Occipital lobe (tissue), 2 donors: ENCODE data around the gene PARVB. TPM values are rescaled to one million over a fixed set of nuclear protein-coding genes. Genes with fewer than 3 reads are reported as not detected.

ENCODE experiments used
- DNase-seq: peaks from one replicate; lab custom pipeline; 2025; lab: John Stamatoyannopoulos, UW
- total RNA-seq: library from RNA; depleted of rRNA; stranded (reverse); fragments of >200 nt; gene quantifications from one replicate; pipeline ENCODE4 v1.2.3, GENCODE V29; 2014

The PARVB gene, protein sequence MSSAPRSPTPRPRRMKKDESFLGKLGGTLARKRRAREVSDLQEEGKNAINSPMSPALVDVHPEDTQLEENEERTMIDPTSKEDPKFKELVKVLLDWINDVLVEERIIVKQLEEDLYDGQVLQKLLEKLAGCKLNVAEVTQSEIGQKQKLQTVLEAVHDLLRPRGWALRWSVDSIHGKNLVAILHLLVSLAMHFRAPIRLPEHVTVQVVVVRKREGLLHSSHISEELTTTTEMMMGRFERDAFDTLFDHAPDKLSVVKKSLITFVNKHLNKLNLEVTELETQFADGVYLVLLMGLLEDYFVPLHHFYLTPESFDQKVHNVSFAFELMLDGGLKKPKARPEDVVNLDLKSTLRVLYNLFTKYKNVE
- total RNA-seq = 5.1 TPM

DNA sequence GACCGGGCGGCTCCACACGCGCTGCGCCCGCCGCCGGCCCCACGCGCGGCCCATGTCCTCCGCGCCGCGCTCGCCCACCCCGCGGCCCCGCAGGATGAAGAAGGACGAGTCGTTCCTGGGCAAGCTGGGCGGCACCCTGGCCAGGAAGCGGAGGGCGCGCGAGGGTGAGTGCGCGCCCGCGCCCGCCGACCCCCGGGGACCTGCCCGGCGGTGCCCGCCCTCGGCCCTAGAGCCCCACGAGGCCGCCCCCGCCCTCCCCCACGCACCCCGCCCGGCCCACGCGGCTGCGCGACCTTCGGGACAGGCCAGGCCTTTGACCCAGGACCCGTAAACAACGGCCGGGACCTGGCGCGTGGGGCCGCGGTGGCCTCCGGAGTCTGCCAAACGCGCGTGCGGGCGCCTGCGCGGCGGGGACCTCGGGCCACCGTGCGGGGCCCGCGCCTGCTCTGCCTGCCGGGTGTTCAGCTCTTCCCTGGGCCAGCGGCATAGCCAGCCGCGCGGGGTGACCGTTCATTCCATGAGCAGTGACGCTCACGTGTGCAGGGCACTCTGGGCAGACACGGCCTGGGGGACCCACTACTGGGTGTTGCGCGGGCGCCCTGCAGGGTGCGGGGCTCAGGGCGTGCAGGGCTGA lies at the start of gene PARVB:
TSS of gene PARVB (plus strand) at position 15 of the 634 bp plus-strand sequence. CDS start at position 53, 38 bp downstream.
- no peak for DNase-seq

DNA sequence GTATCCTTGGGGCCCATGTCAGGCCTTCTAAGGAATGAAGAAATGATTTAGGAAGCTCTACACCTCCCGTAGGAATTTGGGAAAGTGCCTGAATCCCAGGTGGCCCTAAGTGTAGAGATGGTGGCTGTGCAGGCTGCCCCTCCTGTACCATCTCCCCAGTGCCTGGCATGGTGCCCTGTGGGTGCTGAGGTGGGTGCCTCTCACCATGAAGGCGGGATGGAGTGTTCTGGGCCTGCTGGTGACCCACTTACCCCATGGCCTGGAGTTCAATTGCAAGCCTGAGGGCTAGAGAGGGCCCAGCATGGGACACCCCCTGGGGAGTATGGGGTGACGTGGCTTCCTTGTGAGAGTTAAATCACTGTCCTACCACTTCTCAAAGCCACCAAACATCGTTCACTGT lies 49.1 kb upstream of the PARVB start:
- no peak for DNase-seq

DNA sequence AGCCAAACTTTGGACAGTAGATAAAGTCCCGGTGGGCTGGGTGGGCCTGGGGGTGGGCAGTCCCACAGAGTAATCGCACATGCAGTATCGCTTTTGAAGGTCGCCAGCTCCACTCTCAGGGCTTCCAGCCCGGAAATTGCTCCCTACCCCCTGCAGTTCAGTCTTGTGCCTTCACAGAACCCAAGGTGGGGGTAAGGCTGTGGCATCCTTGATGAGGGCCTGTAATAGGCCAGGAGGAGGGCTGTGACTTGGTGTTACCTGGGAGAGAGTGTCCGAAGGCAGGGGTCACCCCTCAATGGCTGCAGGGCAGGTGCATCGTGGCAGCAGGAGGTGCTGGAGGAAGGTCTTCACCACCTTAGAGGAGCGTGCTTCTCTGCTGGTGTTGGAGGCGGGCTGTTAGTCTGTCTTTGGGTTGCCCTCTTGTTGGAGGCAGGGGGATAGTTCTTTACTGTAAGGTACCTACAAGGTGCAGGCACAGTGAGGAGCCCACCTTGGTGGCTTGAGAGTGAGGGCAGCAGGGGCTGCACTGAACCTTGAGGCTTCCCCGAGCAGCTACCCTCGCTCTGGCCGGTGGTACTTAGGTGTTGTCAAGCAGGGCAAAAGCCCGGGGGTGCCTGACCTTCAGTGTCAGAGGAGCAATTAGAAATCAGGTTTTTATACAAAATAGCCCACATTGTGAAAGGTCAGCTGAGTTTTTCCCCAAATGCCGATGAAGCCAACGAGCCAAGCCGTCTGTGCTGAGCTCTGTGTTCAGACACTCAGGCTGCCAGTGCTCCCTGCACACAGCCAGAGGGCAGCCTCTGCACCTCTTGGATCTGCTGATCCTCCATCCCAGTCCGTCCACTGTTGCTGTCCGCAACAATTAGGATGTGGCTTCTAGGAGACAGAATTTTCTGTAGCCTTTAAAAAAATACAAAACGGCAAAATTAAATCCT lies 47.0 kb upstream of the PARVB start:
- DNase-seq = no peak

DNA sequence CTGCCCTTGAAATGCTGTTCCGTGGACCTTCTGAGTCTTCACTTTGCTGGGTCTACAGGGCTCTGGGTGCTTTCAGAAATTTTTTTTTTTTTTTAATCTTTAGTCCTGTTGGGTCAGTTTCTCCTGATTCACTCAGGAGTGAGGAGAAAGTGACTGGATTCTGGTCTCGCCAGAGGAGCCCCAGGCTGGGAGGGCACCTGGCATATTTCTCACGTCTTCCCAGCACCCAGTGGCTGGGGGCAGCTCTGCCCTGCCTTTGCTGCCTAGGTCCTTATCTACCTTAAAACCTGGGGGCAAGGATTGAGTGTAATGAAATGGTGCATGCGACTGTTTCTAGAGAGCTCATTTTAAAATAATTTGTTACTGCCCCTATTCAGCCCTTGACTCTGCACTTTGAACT lies 45.5 kb upstream of the PARVB start:
- no peak for DNase-seq

DNA sequence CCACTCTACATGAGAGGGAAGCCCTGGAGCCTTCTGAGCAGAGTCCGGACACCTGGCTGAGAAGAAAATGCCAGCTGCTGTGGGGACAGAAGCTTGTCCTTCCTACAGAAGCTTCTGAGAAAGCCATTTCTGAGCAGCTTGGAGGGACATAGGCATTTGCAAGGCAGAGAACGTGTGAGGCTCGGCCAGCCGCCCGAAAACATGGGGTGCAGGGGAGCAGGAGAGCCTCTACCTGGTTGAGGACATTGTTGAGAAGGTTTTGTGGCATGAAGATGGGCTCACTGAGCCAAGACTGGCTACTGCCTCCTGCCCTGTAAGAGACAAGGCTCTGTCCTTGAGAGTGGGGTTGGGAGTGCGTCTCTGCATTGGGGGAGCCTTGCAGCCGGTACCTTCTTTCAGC lies 43.5 kb upstream of the PARVB start:
- no peak for DNase-seq

DNA sequence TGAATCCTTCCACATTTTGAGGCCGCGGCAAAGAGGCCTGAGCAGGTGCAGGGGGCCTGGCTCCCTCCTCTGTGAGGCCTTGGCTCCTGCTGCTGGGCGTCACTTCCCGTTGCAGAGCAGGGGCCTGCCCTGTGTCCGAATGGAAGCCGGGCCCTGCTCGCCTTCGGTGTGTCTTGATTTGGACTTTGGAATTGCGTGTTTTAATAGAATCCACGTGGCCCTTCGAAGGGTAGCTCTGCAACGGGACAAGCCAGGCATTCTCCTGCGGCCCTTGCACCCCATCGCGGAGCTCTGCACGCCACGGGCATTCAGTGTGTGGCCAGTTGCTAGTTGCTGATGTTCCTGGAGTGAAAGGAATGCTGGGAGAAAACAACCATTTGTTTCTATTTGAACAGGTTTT lies 43.1 kb upstream of the PARVB start:
- no peak for DNase-seq

DNA sequence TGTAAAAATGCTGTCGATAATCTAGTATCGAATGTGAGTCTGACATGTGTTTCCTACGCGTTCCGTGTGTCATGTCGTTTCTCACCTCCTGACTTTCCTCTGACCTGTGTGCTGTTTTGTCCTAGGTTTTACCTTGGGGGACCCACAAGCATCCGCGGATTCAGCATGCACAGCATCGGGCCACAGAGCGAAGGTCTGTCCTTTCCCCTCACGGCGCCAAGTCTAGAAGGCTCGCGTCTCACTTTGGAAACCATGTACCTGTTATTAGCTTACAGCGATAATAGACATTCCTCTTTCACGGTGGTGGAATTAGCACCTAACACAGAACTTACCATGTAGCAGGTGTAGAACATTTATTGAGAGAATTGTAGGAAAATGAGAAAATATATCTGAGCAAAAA lies 40.3 kb upstream of the PARVB start:
- no peak for DNase-seq

DNA sequence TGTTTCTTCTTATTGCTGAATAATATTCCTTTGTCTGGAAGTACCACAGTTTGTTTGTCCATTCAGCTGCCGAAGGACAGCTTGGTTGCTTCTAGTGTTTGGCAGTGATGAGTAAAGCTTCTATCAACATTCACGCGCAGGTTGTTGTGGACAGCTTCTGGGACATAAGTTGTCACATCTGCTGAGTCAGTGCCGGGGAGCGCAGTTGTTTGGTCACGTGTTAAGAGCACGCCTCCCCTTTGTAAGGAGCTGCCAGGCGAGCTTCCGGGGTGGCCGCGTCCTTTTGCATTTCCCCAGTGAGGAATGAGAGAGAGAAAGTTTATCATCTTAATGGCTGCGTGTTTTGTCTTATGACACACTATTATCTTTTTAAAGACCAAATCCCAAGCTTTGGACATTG lies 38.6 kb upstream of the PARVB start:
- DNase-seq = peak; percentile 26

DNA sequence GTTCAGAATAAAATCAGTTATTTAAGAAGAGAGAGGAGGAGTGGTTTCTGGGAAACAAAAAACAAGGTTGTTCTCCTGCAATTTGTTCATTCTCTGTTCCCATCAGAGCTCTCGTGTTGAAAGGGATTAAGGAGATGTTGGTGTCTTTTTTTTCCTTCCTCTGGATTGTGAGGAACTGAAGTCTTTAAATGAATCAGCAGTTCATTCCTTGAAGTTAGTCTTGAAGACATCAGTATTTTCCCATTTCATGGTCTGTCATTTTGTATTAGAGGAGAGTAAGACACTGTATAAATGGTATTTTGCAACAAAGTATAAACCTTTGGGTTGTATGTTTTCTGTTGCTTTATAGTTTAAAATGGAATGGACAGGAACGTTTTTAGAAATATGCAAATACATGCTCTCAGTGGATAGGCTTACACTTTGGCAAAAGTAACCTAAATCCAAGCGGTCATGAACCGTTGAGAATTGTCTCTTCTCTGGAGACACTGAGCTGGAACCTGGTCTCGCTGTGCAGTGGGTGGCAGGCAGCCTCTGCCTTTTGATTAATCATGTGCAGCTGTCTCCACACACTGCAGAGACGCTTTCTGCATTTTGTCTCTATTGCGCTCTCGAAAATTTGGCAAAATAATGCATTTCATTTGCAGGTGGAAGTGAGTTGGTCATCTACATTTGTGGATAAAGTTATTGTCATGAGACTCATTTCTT lies 35.8 kb upstream of the PARVB start:
- DNase-seq = no peak

DNA sequence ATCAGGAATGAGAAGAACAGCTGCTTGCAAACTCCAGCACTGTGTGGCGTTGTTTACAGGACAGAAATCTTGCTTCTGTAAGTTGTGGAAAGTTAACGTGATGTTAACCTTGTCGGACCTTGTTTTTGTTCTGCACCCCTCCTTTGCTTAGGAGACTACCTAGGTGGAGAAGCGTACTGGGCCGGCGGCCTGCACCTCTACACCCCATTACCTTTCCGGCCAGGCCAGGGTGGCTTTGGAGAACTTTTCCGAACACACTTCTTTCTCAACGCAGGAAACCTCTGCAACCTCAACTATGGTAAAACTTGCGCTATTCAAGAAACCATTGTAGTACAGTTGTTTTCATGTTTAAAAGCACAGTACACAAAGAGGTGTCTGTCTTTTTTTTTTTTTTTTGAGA lies 35.1 kb upstream of the PARVB start:
- DNase-seq = no peak

DNA sequence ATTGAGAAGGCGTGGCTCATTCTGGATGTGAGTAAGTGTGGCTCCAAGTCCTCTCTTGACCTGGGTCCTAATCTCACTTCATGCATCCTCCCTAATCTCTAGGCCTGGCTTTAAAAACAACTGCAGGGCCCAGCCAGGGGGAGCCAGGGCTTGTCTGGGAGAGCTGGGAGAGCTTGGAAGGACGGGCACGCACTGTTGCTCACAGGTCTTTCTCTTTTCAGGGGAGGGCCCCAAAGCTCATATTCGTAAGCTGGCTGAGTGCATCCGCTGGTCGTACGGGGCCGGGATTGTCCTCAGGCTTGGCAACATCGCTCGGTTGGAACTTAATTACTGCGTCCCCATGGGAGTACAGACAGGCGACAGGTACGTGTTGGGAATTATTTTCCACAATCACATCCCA lies 34.1 kb upstream of the PARVB start:
- no peak for DNase-seq

DNA sequence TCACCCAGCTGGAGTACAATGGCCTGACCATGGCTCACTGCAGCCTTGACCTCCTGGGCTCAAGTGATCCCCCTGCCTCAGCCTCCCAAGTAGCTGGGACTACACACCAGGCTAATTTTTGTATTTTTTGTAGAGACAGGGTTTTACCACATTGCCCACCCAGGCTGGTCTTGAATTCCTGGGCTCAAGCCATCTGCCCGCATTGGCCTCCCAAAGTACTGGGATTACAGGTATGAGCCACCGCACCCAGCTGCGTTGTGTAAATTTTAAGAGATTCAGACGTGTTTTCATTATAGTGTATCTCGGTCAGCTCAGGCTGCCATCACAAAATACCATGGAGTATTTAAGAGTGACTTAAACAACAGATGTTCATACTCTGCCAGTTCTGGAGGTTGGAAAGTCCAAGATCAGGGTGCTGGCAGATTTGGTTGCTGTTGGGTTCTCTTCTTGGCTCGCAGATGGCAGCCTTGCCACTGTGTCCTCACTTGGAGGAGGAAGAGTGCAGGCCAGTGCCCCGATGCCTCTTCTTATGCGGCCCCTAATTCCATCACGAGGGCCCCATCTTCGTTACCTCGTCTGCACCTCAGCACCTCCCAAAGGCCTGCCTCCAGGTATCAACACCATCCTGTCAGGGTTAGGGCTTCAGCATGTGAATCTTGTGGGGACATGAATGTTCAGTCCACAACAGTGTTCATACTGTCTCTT lies 32.6 kb upstream of the PARVB start:
- no peak for DNase-seq

DNA sequence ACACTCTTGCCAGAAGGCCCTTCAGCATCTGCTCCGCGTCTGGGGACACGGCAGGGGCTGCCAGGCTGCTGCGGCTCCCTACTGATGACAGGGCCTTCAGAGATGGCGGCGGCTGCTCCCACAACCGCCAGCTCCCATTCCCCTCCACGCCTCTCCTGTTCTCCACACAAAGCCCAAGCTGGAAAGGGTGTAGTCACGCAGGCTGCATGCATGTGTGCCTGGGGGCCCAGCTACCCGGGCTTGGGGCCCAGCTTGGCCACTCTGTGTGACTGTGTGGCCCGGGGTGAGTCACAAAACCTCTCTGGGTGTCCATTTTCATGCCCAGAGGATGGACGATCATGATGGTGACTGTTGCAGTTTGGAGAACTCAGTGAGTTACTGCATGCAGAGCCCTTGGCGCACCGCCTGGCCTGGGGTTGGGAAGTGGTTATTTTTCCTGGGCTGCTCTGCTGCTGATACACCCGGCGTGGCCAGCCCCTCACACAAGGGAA lies 31.7 kb upstream of the PARVB start:
- no peak for DNase-seq

DNA sequence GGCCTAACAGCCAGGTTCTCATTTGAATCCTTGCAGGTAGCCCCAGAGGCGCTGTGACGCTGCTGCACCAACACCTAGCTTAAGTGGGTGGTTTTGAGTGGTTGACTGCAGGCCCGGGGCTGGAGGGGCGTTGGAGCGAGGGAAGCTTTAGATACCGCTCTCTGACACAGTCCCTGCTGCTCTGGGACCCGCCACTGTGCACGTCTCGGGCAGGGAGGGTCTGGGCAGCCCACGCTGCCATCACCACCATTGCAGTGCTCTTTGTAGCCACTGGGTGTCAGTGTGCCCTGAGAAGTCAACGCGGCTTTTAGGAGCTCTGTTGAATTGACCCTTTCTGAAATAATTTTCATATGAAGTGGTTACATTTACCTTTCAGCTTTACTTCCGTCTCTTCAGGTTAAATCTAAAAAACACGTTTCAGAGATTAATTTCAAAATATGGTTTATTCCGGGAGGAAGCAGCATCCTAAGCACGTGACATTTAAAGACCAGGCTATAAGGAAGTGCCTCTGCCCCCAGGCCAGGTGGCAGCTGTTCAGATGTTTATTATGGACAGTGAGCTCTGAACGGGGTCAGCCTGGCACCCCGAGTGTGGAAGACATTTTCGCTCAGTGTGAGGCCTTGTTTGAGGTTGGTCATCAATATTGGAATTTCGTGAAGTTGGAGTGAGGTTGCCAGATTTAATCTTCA lies 30.9 kb upstream of the PARVB start:
- peak; percentile 16 for DNase-seq

DNA sequence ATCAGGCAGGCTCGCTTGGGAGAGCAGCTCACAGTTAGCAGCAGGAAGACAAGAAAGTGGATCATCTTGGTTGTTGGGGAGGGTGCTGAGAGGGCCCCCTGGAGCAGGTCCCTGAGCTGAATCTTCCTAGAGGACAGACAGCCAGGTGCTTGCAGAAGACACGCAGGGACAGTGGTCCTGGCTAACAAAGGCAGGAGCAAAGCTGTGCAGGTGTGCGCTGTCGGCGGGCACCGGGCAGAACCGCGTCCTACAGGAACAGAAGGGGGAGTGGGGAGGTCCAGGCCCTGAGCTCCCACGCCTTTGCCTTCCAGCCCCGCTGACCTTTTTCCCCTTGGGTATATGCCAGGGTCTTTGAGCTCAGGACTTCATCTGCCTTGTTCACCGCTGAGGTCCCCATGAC lies 30.1 kb upstream of the PARVB start:
- no peak for DNase-seq

DNA sequence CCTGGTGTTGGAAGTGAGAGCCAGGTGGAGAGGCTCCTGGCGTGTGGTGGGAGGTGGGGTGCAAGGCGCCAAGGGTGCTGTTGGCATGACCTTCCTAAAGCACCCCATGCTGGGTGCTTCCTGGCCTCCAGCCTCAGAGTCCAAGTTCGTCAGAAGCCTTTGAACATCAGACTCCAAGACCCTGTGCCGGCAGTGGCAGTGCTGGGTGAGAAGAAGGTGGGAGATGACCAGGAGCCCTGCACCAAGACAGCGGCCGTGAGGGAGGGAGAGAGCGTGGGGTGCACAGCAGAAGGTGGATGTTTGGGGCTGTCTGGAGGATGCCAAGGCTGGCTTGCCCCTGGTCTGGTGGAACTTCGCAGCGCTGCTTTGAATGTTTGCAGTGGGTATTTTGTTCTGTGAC lies 29.7 kb upstream of the PARVB start:
- no peak for DNase-seq

DNA sequence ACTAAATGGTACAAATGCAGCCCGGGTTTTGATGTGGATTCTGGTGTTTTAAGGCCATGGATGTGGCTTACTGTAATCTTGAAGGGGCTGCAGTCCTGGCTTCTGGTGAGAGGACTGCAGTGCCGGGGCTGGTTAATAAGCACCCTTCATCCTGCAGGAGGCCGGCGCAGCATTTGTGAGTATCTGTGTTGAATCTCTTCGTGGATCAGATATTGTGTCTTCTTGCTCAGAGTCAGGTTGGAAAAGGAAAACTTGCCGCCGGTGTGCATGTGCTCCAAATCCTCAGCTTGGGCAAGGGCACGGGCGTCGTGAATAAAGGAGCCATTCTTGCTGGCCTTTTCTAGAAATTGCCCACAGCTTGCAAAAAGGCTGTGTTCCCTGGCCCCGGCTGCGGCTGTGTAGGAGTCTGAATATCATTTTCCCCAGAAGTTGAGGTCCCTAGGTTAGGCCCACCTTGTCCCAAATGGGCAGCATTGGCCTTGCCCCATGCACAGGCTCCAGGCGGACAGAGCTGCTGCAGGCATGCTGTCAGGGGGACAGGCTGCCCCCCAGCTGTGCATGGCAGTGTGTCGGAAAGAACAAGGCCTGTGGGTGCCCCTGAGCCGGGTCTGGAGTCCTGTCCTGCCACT lies 28.9 kb upstream of the PARVB start:
- DNase-seq = no peak

DNA sequence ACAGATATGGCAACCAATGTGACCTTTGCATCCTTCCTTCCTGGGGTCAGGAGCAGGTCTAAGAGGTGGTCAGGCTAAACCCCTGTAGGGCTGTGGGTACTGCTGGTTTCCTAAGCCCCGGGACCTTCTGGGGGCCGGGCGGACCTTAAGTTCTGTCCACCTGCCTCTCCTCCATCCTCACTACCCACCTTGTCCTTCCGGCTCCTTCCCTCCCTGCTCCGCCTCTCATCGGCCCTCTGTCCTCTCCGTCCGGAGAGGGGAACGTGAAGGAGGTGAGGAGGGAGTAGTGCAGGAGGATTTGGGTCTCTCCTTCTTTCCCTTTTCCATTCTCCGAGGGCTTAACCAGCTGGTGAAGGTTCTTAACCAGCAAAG lies 28.3 kb upstream of the PARVB start:
- DNase-seq = no peak

DNA sequence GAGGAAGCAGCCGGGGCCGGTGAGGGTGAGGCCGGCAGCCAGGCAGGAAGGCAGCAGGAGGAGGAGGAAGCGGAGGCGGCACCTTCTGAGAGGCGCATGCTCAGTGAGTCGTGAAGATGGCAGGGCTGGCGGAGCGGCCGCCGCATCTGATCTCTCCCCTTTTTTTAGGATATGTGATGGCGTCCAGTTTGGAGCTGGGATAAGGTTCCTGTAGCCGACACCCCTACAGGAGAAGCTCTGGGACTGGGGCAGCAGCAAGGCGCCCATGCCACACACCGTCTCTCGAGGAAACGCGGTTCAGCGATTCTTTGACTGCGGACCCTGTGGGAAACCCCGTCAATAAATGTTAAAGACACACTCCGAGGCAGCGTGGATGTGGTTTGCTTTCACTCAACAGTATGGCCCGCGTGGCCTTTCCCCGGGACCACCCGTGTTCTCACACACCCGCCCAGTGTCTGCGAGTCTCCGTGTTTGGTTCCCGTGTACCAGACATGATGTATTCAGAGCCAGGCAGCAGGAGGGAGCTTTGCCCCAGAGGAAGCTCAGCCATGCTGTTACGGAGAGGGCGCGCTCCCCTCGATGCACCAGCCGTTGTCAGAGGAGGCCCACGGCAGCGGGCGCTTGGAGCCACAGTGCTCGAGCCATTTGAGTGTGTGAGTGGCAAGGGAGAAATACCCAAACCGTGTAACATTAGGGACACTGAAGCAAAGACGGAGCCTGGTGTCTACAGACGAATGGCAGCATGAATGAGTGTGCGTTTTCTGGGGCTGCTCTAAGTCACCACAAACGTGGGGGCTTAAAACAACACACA lies 27.7 kb upstream of the PARVB start:
- peak; percentile 51 for DNase-seq
